ENCODE measurements around the gene C19orf12.

GRCh38 chr19:29760752-29761502 lies 45.9 kb upstream of the C19orf12 start:
- TF ChIP-seq CTCF (IDR thresholded peaks at IDR 0.05) (no peak), POLR2AphosphoS5 (IDR thresholded peaks at IDR 0.05) (no peak)

All from upper lobe of left lung (tissue), 4 donors.